HEK293 (cell line): ENCODE data around the gene MYBBP1A.

Source experiments
- BCL11A ChIP-seq: fragments of 450-650 bp; formaldehyde crosslinking; IDR thresholded peaks from 2 replicates; pipeline ENCODE4 v1.5.1; 2016; ENCODE audit warnings: low read depth, missing biosample characterization, missing genetic modification characterization
- FEZF1 ChIP-seq: fragments of 450-650 bp; formaldehyde crosslinking; IDR thresholded peaks from 2 replicates; pipeline ENCODE4 v1.5.1; 2016; ENCODE audit warnings: missing biosample characterization, missing genetic modification characterization
- GLIS2 ChIP-seq: fragments of 450-650 bp; formaldehyde crosslinking; IDR thresholded peaks from 2 replicates; pipeline ENCODE4 v1.5.1; 2016; ENCODE audit warnings: missing biosample characterization, missing genetic modification characterization
- IKZF3 ChIP-seq: fragments of 450-650 bp; IDR thresholded peaks from 2 replicates; pipeline ENCODE4 v1.5.0; 2018; ENCODE audit warnings: missing biosample characterization, mild to moderate bottlenecking, missing genetic modification characterization, moderate library complexity
- KLF1 ChIP-seq: fragments of 450-650 bp; formaldehyde crosslinking; IDR thresholded peaks from 2 replicates; pipeline ENCODE4 v1.5.1; 2016; ENCODE audit warnings: missing biosample characterization, missing genetic modification characterization
- KLF8 ChIP-seq: fragments of 450-650 bp; formaldehyde crosslinking; IDR thresholded peaks from 2 replicates; pipeline ENCODE4 v1.5.1; 2016; ENCODE audit warnings: missing biosample characterization, missing genetic modification characterization
- KLF9 ChIP-seq: fragments of 450-650 bp; formaldehyde crosslinking; IDR thresholded peaks from 2 replicates; pipeline ENCODE4 v1.5.1; 2016; ENCODE audit warnings: missing biosample characterization, missing genetic modification characterization, low read depth
- PRDM1 ChIP-seq: fragments of 450-650 bp; formaldehyde crosslinking; IDR thresholded peaks from 2 replicates; pipeline ENCODE4; 2016; ENCODE audit warnings: missing biosample characterization, missing genetic modification characterization
- RBAK ChIP-seq: fragments of 450-650 bp; formaldehyde crosslinking; IDR thresholded peaks from 2 replicates; pipeline ENCODE4 v1.5.1; 2016; ENCODE audit warnings: missing biosample characterization, missing genetic modification characterization
- REPIN1 ChIP-seq: fragments of 450-650 bp; formaldehyde crosslinking; IDR thresholded peaks from 2 replicates; pipeline ENCODE4 v1.5.1; 2017; ENCODE audit warnings: missing biosample characterization, missing genetic modification characterization, low read depth
- WT1 ChIP-seq: fragments of 450-650 bp; formaldehyde crosslinking; IDR thresholded peaks from 2 replicates; pipeline ENCODE4 v1.5.1; 2016; ENCODE audit warnings: missing biosample characterization, missing genetic modification characterization
- ZBTB20 ChIP-seq: fragments of 450-650 bp; formaldehyde crosslinking; IDR thresholded peaks from 2 replicates; pipeline ENCODE4 v1.5.1; 2016; ENCODE audit warnings: missing biosample characterization, missing genetic modification characterization
- ZBTB48 ChIP-seq: fragments of 450-650 bp; formaldehyde crosslinking; IDR thresholded peaks from 2 replicates; pipeline ENCODE4 v1.5.1; 2016; ENCODE audit warnings: missing biosample characterization, missing genetic modification characterization
- ZNF202 ChIP-seq: fragments of 450-650 bp; formaldehyde crosslinking; IDR thresholded peaks from 2 replicates; pipeline ENCODE4 v1.5.1; 2016; ENCODE audit warnings: missing biosample characterization, missing genetic modification characterization, borderline replicate concordance
- ZNF211 ChIP-seq: fragments of 450-650 bp; formaldehyde crosslinking; IDR thresholded peaks from 2 replicates; pipeline ENCODE4 v1.5.1; 2016; ENCODE audit warnings: low read depth, missing biosample characterization, missing genetic modification characterization
- ZNF302 ChIP-seq: fragments of 450-650 bp; formaldehyde crosslinking; IDR thresholded peaks from 2 replicates; pipeline ENCODE4 v1.5.1; 2016; ENCODE audit warnings: missing biosample characterization, missing genetic modification characterization, low read depth
- ZNF311 ChIP-seq: fragments of 450-650 bp; formaldehyde crosslinking; IDR thresholded peaks from 2 replicates; pipeline ENCODE4 v1.5.1; 2017; ENCODE audit warnings: missing biosample characterization, missing genetic modification characterization, borderline replicate concordance
- ZNF354C ChIP-seq: fragments of 450-650 bp; formaldehyde crosslinking; IDR thresholded peaks from 2 replicates; pipeline ENCODE4 v1.5.1; 2016; ENCODE audit warnings: missing biosample characterization, missing genetic modification characterization, low read depth, borderline replicate concordance
- ZNF426 ChIP-seq: fragments of 450-650 bp; formaldehyde crosslinking; IDR thresholded peaks from 2 replicates; pipeline ENCODE4 v1.5.1; 2017; ENCODE audit warnings: missing biosample characterization, missing genetic modification characterization, mild to moderate bottlenecking, inconsistent platforms, moderate library complexity
- ZNF558 ChIP-seq: fragments of 450-650 bp; formaldehyde crosslinking; IDR thresholded peaks from 2 replicates; pipeline ENCODE4 v1.5.1; 2016; ENCODE audit warnings: missing biosample characterization, missing genetic modification characterization
- ZNF560 ChIP-seq: fragments of 450-650 bp; formaldehyde crosslinking; IDR thresholded peaks from 2 replicates; pipeline ENCODE4 v1.5.1; 2017; ENCODE audit warnings: missing biosample characterization, missing genetic modification characterization, borderline replicate concordance
- ZNF621 ChIP-seq: fragments of 450-650 bp; formaldehyde crosslinking; IDR thresholded peaks from 2 replicates; pipeline ENCODE4 v1.5.1; 2017; ENCODE audit warnings: missing biosample characterization, missing genetic modification characterization
- ZNF623 ChIP-seq: fragments of 450-650 bp; formaldehyde crosslinking; IDR thresholded peaks from 2 replicates; pipeline ENCODE4 v1.5.1; 2016; ENCODE audit warnings: missing biosample characterization, missing genetic modification characterization
- ZNF626 ChIP-seq: fragments of 450-650 bp; sonication (Bioruptor Pico); formaldehyde crosslinking; IDR thresholded peaks from 2 replicates; pipeline ENCODE4 v1.5.1; 2018; ENCODE audit warnings: missing biosample characterization, missing genetic modification characterization, inconsistent platforms
- ZNF654 ChIP-seq: fragments of 450-650 bp; formaldehyde crosslinking; IDR thresholded peaks from 2 replicates; pipeline ENCODE4 v1.5.1; 2016; ENCODE audit warnings: low read depth, missing biosample characterization, missing genetic modification characterization
- ZNF658 ChIP-seq: fragments of 450-650 bp; formaldehyde crosslinking; IDR thresholded peaks from 2 replicates; pipeline ENCODE4; 2016; ENCODE audit warnings: missing biosample characterization, missing genetic modification characterization
- ZNF660 ChIP-seq: fragments of 450-650 bp; IDR thresholded peaks from 2 replicates; pipeline ENCODE4 v1.5.1; 2018; ENCODE audit warnings: missing biosample characterization, mild to moderate bottlenecking, missing genetic modification characterization
- ZNF704 ChIP-seq: fragments of 450-650 bp; formaldehyde crosslinking; IDR thresholded peaks from 2 replicates; pipeline ENCODE4 v1.5.1; 2016; ENCODE audit warnings: missing biosample characterization, missing genetic modification characterization
- ZNF76 ChIP-seq: fragments of 450-650 bp; formaldehyde crosslinking; IDR thresholded peaks from 2 replicates; pipeline ENCODE4; 2016; ENCODE audit warnings: low read depth, missing biosample characterization, missing genetic modification characterization, borderline replicate concordance
- ZNF791 ChIP-seq: fragments of 450-650 bp; formaldehyde crosslinking; IDR thresholded peaks from 2 replicates; pipeline ENCODE4 v1.5.1; 2016; ENCODE audit warnings: missing biosample characterization, missing genetic modification characterization
- ZSCAN18 ChIP-seq: fragments of 450-650 bp; formaldehyde crosslinking; IDR thresholded peaks from 2 replicates; pipeline ENCODE4 v1.5.1; 2016; ENCODE audit warnings: missing biosample characterization, missing genetic modification characterization
- ZSCAN23 ChIP-seq: fragments of 450-650 bp; formaldehyde crosslinking; IDR thresholded peaks from 2 replicates; pipeline ENCODE4 v1.5.1; 2016; ENCODE audit warnings: missing biosample characterization, missing genetic modification characterization
- ZXDB ChIP-seq: fragments of 450-650 bp; formaldehyde crosslinking; IDR thresholded peaks from 2 replicates; pipeline ENCODE4 v1.5.1; 2016; ENCODE audit warnings: missing biosample characterization, missing genetic modification characterization
- TF ChIP-seq, protein P1 (sequence below): fragments of 450-650 bp; formaldehyde crosslinking; IDR thresholded peaks from 2 replicates; pipeline ENCODE4 v1.5.1; 2016; ENCODE audit warnings: missing biosample characterization, missing genetic modification characterization
- TF ChIP-seq, protein P2 (sequence below): fragments of 450-650 bp; formaldehyde crosslinking; IDR thresholded peaks from 2 replicates; pipeline ENCODE4 v1.5.1; 2016; ENCODE audit warnings: missing biosample characterization, missing genetic modification characterization, borderline replicate concordance

The MYBBP1A gene

DNA sequence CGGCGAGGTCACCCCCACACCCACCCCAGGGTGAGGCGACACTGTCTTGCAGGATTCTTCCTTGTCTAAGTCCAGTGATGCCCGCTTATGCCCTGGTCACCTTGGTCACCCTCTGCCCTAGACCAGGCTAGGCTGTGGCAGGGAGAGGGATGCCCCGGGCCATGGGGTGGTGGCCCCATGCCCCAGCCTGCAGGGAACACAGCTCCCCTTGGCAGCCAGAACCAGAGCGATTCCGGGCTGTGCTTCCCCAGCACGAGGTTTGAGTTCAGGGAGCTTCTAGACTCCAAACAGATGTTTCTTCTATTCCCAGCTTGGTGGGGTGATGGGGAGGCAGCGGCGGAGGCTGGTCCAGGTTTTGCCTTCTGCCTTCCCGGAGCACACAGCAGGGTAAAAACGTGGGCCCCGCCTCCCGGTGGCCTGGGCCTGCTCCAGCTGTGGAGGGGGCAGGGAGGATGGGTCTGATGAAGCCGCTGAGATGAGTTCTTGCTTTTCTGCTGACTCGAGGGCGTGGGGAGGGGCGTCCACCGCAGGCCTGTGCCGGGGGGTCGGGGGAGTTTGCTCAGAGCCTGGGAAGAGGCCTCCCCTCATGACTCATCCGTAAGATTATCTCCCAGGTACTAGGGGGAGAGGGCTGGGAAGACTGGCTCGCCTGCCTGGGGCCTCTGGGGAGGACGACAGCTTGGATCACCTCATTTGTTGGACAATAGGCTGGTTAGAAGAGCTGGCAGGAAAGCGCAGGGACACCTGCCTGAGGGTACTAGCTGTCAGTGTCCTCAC lies 44.5 kb upstream of the MYBBP1A start (continued):
- TF ChIP-seq RBAK (no peak), WT1 (tag by site-specific recombination) (peak; percentile 85), ZNF354C (no peak), KLF8 (tag by site-specific recombination) (peak; percentile 62), ZBTB20 (peak; percentile 14; the same call in 1 of the 2 replicates), ZSCAN18 (tag by site-specific recombination) (no peak), KLF9 (tag by site-specific recombination) (peak; percentile 45), ZBTB48 (tag by site-specific recombination) (0 out of 2 replicates have a peak, but pooled peaks have one; percentile 6), ZNF791 (no peak), ZNF76 (no peak), ZNF660 (tag by site-specific recombination) (no peak), ZNF211 (no peak), ZNF311 (tag by site-specific recombination) (no peak), ZNF621 (tag by site-specific recombination) (no peak), FEZF1 (tag by site-specific recombination) (no peak), ZNF623 (tag by site-specific recombination) (no peak), ZSCAN23 (tag by site-specific recombination) (no peak), ZNF654 (no peak), PRDM1 (tag by site-specific recombination) (no peak), ZNF704 (tag by site-specific recombination) (no peak), BCL11A (tag by site-specific recombination) (no peak), ZNF202 (no peak), ZNF426 (tag by site-specific recombination) (no peak), ZNF558 (tag by site-specific recombination) (no peak), ZNF658 (no peak), ZNF626 (tag by site-specific recombination) (no peak), GLIS2 (tag by site-specific recombination) (peak; percentile 44), ZXDB (tag by site-specific recombination) (no peak), ZNF302 (no peak), IKZF3 (no peak), KLF1 (tag by site-specific recombination) (peak; percentile 71), ZNF560 (tag by site-specific recombination) (no peak), REPIN1 (tag by site-specific recombination) (no peak)
- TF ChIP-seq, protein P1, sequence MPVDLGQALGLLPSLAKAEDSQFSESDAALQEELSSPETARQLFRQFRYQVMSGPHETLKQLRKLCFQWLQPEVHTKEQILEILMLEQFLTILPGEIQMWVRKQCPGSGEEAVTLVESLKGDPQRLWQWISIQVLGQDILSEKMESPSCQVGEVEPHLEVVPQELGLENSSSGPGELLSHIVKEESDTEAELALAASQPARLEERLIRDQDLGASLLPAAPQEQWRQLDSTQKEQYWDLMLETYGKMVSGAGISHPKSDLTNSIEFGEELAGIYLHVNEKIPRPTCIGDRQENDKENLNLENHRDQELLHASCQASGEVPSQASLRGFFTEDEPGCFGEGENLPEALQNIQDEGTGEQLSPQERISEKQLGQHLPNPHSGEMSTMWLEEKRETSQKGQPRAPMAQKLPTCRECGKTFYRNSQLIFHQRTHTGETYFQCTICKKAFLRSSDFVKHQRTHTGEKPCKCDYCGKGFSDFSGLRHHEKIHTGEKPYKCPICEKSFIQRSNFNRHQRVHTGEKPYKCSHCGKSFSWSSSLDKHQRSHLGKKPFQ (tag by site-specific recombination), result no peak
- TF ChIP-seq, protein P2, sequence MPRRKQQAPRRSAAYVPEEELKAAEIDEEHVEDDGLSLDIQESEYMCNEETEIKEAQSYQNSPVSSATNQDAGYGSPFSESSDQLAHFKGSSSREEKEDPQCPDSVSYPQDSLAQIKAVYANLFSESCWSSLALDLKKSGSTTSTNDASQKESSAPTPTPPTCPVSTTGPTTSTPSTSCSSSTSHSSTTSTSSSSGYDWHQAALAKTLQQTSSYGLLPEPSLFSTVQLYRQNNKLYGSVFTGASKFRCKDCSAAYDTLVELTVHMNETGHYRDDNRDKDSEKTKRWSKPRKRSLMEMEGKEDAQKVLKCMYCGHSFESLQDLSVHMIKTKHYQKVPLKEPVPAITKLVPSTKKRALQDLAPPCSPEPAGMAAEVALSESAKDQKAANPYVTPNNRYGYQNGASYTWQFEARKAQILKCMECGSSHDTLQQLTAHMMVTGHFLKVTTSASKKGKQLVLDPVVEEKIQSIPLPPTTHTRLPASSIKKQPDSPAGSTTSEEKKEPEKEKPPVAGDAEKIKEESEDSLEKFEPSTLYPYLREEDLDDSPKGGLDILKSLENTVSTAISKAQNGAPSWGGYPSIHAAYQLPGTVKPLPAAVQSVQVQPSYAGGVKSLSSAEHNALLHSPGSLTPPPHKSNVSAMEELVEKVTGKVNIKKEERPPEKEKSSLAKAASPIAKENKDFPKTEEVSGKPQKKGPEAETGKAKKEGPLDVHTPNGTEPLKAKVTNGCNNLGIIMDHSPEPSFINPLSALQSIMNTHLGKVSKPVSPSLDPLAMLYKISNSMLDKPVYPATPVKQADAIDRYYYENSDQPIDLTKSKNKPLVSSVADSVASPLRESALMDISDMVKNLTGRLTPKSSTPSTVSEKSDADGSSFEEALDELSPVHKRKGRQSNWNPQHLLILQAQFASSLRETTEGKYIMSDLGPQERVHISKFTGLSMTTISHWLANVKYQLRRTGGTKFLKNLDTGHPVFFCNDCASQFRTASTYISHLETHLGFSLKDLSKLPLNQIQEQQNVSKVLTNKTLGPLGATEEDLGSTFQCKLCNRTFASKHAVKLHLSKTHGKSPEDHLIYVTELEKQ (tag by site-specific recombination), result no peak
